SJSA1 (cell line): ENCODE measurements around the gene FIZ1. TPM values are rescaled to one million over a fixed set of nuclear protein-coding genes. Genes with fewer than 3 reads are reported as not detected.

Source experiments
- DNase-seq, 2 experiments: peaks; one replicate each; pipeline ENCODE4 v3.0.0-alpha.2; 2015 to 2020; ENCODE audit warnings: low spot score in 2 of 2, low read depth in 1 of 2
- H3K27ac ChIP-seq: fragments of 250-450 bp; sonication (Bioruptor Pico); 2 replicates; pipeline ENCODE4 v1.5.1; 2020; ENCODE audit warnings: mild to moderate bottlenecking, moderate library complexity
- H3K27me3 ChIP-seq: fragments of 250-450 bp; sonication (Bioruptor Pico); replicated peaks from 2 replicates; pipeline ENCODE4 v1.5.1; 2020; ENCODE audit warnings: mild to moderate bottlenecking, moderate library complexity
- H3K36me3 ChIP-seq: fragments of 250-450 bp; sonication (Bioruptor Pico); 2 replicates; pipeline ENCODE4 v1.5.1; 2020; ENCODE audit warnings: mild to moderate bottlenecking
- H3K4me1 ChIP-seq: fragments of 250-450 bp; sonication (Bioruptor Pico); replicated peaks from 2 replicates; pipeline ENCODE4 v1.6.1; 2021; ENCODE audit warnings: mild to moderate bottlenecking
- H3K4me3 ChIP-seq: fragments of 250-450 bp; sonication (Bioruptor Pico); 2 replicates; pipeline ENCODE4 v1.5.1; 2020; ENCODE audit warnings: mild to moderate bottlenecking
- H3K9me3 ChIP-seq: fragments of 250-450 bp; sonication (Bioruptor Pico); replicated peaks from 2 replicates; pipeline ENCODE4 v1.5.1; 2020; ENCODE audit warnings: mild to moderate bottlenecking
- total RNA-seq: library from RNA; depleted of rRNA; stranded (reverse); fragments of >200 nt; shearing (Covaris generic); gene quantifications from 2 replicates; pipeline ENCODE4 v1.2.3, GENCODE V29; 2014

The FIZ1 gene
- total RNA-seq, 1 experiment from 2014 or later, result 5.4 TPM

DNA sequence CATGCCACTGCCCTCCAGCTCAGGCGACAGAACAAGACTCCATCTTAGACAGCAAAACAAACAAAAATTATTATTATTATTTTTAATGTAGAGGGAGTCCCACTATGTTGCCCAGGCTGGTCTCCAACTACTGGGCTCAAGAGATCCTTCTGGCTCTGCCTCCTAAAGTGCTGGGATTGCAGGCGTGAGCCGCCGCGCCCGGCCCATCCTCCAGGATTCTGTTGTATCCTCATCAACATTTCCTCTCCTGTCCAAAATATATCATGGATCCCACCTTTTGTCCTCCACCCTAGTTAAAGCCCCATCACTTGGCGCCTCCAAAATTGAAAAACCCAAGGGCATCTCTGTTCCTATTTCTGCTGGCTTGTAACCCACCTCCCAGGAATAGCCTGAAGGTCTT, 23.8 kb upstream of the FIZ1 start:
- DNase-seq, result no peak

DNA sequence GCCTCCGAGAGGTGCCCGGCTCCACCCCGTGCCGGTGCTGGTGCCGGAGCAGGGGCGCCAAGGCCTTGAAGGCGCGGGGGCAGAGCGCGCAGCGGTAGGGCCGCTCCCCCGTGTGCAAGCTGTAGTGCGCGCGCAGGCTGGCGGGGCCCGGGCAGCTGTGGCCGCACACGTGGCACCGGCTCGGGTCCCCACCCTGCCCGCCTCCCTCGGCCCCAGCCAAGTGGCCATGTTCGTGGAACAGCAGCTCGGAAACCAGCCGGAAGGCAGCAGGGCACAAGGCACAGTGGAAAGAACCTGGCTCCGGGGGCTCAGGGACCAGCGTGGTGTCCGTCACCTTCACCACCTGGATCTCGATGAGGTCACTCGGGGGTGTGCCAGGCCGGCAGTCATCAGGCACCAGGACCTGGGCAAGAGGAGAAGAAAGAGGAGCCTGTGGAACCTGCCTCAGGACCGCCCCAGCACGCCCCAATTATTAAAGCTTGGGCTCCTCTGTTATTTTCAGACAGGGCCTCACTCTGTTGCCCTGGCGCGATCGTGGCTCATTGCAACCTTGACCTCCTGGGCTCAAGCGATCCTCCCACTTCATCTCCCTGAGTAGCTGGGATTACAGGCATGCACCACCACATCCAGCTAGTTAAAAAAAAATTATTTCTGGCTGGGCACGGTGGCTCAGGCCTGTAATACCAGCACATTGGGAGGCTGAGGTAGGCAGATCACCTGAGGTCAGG, 23.1 kb upstream of the FIZ1 start:
- H3K4me1 ChIP-seq, result 0 out of 2 replicates have a peak, but pooled peaks cover 9% of the 10 kb centered on the region

More for the DNA sequence above, 23.8 kb upstream of the FIZ1 start:
- Histone ChIP-seq H3K36me3 (peaks cover 20% of the 10 kb centered on the region), H3K9me3 (no peaks in the 10 kb centered on the region), H3K27ac (no peak overlapping the region), H3K4me1 (0 out of 2 replicates have a peak, but pooled peaks cover 9% of the 10 kb centered on the region), H3K4me3 (no peak overlapping the region), H3K27me3 (no peaks in the 10 kb centered on the region)

DNA sequence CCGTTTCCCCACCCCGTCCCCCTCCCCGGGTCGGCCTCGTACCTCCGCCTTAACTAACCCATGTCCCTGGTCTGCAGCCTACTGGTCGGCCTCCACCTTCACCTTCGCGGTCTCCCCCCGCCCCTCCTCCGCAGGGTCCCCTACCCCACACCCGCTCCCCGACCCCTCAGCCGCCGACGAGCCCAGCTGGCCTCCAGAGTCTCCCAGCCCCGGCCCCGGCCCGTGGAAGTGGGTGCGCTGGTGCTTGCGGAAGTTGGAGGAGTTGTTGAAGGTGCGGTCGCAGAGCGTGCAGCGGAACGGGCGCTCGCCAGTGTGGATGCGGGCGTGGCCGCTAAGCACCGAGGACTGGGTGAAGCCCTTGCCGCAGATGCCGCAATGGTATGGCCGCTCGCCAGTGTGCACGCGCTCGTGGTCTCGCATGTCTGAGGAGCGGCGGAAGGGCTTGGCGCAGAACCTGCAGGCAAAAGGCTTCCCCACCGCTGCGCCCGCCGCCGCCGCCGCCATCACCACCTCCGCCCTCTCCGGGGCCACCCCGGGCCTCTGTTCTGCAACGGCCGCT, 22.4 kb upstream of the FIZ1 start:
- Histone ChIP-seq H3K9me3 (no peaks in the 10 kb centered on the region), H3K4me3 (no peak overlapping the region), H3K4me1 (0 out of 2 replicates have a peak, but pooled peaks cover 9% of the 10 kb centered on the region), H3K27ac (no peak overlapping the region), H3K27me3 (no peaks in the 10 kb centered on the region), H3K36me3 (peaks cover 31% of the 10 kb centered on the region)
- DNase-seq, result no peak

More for the DNA sequence above, 23.1 kb upstream of the FIZ1 start:
- no peaks in the 10 kb centered on the region for H3K9me3 ChIP-seq
- H3K27me3 ChIP-seq, result no peaks in the 10 kb centered on the region
- no peak overlapping the region for H3K27ac ChIP-seq
- no peak for DNase-seq
- H3K36me3 ChIP-seq, result peaks cover 28% of the 10 kb centered on the region
- no peak overlapping the region for H3K4me3 ChIP-seq

DNA sequence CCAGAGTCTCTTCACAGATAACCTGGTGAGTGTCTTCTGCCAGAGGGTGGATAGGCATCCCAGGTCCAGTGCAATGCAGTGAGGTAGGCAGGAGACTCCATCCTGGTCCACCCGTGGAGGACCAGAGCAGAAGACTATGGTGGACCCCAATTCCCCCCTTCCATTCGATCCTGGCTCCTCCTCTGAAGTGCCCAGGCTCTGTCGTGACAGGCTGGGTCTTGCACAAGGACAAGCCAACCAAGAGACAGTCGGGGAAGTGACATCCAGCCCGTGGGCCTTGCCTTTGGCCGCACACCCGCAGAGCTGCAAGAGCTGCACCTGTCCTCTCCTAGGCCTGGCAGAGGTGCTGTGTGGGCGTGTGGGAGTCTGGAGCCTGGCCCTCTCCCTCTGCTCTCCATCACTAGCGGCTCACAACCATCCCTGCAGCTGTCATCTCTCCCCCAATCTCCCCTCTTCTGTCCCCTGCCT, 21.9 kb upstream of the FIZ1 start:
- Histone ChIP-seq H3K9me3 (no peaks in the 10 kb centered on the region), H3K36me3 (peaks cover 36% of the 10 kb centered on the region), H3K4me1 (0 out of 2 replicates have a peak, but pooled peaks cover 9% of the 10 kb centered on the region), H3K27ac (no peak overlapping the region), H3K27me3 (no peaks in the 10 kb centered on the region), H3K4me3 (no peak overlapping the region)
- no peak for DNase-seq

DNA sequence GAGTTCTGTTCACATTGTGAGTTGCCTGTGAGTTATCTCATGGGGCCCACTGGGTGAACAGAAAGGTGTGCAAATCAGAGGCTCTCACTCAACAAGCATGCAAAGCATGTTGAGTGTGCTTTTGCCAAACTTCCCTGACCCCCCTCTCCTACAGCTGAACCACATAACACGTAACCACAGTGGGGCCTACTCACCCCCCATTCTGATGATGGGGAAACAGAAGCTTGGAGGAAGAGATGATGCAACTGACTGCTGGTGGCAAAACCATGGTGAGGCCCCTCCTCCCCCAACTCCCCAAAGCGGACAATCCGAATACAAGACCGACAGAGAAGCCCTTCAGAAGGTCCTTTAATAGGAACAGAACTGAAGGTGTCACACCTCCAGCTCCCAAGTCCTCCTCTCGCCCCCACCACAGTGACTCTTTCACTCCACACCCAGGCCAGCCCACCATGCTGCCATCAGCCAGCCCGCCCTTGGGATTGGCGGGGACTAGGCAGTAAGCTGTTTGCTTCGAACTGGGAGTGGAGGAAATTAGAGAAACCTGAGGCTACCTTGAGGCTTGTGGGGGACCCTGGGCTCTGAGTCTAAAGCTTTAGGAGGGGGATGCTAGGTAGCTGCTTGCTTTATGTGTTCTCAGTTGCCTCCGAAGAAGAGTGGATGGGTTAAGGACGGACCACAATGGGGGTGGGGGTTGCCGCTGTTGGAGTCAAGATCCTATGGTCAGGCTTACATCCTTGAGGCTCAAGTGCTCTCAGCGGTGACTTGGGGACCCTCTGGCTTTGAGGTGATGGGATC, 21.3 kb upstream of the FIZ1 start:
- 0 out of 2 replicates have a peak, but pooled peaks cover 9% of the 10 kb centered on the region for H3K4me1 ChIP-seq
- DNase-seq, result no peak
- H3K27ac ChIP-seq, result no peak overlapping the region
- no peaks in the 10 kb centered on the region for H3K27me3 ChIP-seq
- H3K36me3 ChIP-seq, result peaks cover 42% of the 10 kb centered on the region
- H3K4me3 ChIP-seq, result no peak overlapping the region
- H3K9me3 ChIP-seq, result no peaks in the 10 kb centered on the region

DNA sequence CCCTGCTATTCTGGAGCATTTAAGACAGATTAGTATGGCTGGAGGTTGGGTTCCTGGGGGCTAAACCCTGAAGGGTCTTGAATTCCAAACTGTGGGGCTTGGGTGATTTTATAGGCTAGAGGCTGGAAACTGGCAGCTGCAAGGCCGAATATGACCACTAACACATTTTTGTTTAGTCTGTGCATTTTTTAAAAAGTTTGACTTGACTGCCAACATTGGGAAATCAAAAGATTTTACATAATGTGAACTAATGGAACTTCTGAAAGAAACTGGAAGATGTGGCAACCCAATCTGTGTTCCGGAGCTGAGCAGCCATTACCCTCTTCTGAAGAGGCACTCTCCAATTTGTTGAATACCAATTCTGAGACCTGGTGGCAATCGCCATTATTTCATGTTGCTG, 20.0 kb upstream of the FIZ1 start:
- Histone ChIP-seq H3K27ac (no peak overlapping the region), H3K27me3 (no peaks in the 10 kb centered on the region), H3K36me3 (peaks cover 51% of the 10 kb centered on the region), H3K4me3 (no peak overlapping the region), H3K9me3 (no peaks in the 10 kb centered on the region), H3K4me1 (0 out of 2 replicates have a peak, but pooled peaks cover 3% of the 10 kb centered on the region)
- DNase-seq, result no peak

DNA sequence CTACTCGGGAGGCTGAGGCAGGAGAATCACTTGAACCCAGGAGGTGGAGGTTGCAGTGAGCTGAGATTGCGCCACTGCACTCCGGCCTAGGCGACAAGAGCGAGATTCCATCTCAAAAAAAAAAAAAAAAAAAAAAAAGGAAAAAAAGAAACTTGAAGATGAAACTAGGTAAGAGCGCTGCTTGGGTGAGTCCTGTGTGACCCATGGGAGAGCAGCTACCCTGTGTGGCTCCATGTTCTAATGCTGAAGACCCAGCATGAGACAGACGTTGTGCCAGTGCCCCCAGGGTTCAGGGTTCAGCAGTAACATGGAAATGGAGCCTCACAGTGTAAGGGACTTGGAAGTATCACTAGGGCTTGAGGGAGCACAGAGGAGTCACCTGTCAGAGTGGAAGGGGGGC, 19.1 kb upstream of the FIZ1 start:
- no peaks in the 10 kb centered on the region for H3K4me1 ChIP-seq
- peaks cover 51% of the 10 kb centered on the region for H3K36me3 ChIP-seq
- H3K4me3 ChIP-seq, result no peak overlapping the region
- DNase-seq, result no peak
- H3K27ac ChIP-seq, result no peak overlapping the region
- no peaks in the 10 kb centered on the region for H3K27me3 ChIP-seq
- H3K9me3 ChIP-seq, result no peaks in the 10 kb centered on the region

DNA sequence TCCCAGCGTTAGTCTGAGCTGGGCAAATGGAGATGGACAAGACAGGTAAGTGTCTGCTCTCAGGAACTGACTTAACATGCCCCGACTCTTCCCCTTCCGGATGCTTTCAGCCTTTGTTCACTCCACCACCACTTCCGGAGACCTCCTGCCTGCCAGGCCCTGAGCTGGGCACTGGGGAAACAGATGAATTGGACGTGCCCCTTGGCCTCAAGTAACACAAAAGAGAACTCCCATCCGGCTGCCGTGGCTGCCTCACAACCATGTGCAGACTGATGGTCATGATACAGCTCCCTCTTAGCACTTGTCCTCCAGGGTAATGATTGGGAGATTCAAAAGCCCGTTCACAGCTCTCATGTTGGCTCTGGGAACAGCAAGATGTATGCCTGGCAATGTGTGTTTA, 18.1 kb upstream of the FIZ1 start:
- H3K36me3 ChIP-seq, result peaks cover 48% of the 10 kb centered on the region
- DNase-seq, result no peak
- H3K27ac ChIP-seq, result no peak overlapping the region
- H3K4me1 ChIP-seq, result no peaks in the 10 kb centered on the region
- no peaks in the 10 kb centered on the region for H3K9me3 ChIP-seq
- H3K27me3 ChIP-seq, result no peaks in the 10 kb centered on the region
- no peak overlapping the region for H3K4me3 ChIP-seq

DNA sequence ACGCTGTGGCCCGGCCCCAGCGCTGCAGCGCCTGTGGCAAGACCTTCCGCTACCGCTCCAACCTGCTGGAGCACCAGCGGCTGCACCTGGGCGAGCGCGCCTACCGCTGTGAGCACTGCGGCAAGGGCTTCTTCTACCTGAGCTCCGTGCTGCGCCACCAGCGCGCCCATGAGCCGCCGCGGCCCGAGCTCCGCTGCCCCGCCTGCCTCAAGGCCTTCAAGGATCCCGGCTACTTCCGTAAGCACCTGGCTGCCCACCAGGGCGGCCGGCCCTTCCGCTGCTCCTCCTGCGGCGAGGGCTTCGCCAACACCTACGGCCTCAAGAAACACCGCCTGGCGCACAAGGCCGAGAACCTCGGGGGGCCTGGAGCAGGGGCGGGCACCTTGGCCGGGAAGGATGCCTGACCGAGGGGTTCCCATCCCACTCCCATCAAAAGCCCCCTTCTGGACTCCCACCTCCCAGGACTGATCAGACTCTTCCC, 17.1 kb upstream of the FIZ1 start:
- no peak for DNase-seq
- Histone ChIP-seq H3K36me3 (peaks cover 41% of the 10 kb centered on the region), H3K27me3 (no peaks in the 10 kb centered on the region), H3K9me3 (no peaks in the 10 kb centered on the region), H3K27ac (no peak overlapping the region), H3K4me1 (no peaks in the 10 kb centered on the region), H3K4me3 (no peak overlapping the region)

DNA sequence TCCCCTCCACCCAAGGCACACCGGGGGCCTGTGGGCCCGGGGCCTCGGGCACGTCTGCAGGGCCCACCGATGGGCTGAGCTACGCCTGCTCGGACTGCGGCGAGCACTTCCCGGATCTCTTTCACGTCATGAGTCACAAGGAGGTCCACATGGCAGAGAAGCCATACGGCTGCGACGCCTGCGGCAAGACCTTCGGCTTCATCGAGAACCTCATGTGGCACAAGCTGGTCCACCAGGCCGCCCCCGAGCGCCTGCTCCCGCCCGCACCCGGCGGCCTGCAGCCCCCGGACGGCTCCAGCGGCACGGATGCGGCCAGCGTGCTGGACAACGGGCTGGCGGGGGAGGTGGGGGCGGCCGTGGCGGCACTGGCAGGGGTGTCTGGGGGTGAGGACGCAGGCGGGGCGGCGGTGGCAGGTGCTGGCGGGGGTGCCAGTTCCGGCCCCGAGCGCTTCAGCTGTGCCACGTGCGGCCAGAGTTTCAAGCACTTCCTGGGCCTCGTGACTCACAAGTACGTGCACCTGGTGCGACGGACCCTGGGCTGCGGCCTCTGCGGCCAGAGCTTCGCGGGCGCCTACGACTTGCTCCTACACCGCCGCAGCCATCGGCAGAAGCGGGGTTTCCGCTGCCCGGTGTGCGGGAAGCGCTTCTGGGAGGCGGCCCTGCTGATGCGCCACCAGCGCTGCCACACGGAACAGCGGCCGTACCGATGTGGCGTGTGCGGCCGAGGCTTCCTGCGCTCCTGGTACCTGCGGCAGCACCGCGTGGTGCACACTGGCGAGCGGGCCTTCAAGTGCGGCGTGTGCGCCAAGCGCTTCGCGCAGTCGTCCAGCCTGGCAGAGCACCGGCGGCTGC, 16.5 kb upstream of the FIZ1 start:
- no peaks in the 10 kb centered on the region for H3K9me3 ChIP-seq
- no peak for DNase-seq
- no peaks in the 10 kb centered on the region for H3K4me1 ChIP-seq
- H3K4me3 ChIP-seq, result no peak overlapping the region
- no peak overlapping the region for H3K27ac ChIP-seq
- peaks cover 40% of the 10 kb centered on the region for H3K36me3 ChIP-seq
- no peaks in the 10 kb centered on the region for H3K27me3 ChIP-seq

DNA sequence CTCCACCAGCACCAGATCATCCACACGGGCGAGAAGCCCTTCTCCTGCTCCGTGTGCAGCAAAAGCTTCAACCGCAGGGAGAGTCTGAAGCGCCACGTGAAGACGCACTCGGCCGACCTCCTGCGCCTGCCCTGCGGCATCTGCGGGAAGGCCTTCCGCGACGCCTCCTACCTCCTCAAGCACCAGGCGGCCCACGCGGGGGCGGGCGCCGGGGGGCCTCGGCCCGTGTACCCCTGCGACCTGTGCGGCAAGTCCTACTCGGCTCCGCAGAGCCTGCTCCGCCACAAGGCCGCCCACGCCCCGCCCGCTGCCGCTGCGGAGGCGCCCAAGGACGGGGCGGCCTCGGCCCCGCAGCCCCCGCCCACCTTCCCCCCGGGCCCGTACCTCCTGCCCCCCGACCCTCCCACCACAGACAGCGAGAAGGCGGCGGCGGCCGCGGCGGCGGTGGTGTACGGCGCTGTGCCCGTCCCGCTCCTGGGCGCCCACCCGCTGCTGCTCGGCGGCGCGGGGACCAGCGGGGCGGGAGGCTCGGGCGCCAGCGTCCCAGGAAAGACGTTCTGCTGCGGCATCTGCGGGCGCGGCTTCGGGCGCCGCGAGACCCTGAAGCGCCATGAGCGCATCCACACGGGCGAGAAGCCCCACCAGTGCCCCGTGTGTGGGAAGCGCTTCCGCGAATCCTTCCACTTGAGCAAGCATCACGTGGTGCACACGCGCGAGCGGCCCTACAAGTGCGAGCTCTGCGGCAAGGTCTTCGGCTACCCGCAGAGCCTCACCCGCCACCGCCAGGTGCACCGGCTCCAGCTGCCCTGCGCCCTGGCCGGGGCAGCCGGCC, 15.6 kb upstream of the FIZ1 start:
- H3K27ac ChIP-seq, result no peak overlapping the region
- no peak for DNase-seq
- H3K9me3 ChIP-seq, result no peaks in the 10 kb centered on the region
- no peaks in the 10 kb centered on the region for H3K27me3 ChIP-seq
- H3K4me1 ChIP-seq, result no peaks in the 10 kb centered on the region
- peaks cover 42% of the 10 kb centered on the region for H3K36me3 ChIP-seq
- H3K4me3 ChIP-seq, result no peak overlapping the region

DNA sequence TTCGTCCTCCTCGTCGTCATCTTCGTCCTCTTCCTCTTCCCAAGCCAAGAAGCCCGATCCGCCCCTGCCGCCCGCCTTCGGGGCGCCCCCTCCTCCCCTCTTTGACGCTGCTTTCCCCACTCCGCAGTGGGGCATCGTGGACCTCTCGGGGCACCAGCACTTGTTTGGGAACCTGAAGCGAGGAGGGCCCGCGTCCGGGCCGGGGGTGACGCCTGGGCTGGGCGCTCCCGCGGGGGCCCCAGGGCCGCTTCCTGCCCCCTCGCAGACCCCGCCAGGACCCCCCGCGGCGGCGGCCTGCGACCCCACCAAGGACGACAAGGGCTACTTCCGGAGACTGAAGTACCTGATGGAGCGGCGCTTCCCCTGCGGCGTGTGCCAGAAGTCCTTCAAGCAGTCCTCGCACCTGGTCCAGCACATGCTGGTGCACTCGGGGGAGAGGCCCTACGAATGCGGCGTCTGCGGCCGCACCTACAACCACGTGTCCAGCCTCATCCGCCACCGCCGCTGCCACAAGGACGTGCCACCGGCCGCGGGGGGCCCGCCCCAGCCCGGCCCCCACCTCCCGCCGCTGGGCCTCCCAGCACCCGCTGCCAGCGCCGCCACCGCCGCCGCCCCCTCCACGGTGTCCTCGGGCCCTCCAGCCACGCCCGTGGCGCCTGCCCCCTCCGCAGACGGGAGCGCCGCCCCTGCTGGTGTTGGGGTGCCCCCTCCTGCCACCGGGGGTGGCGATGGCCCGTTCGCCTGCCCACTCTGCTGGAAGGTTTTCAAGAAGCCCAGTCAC, 14.8 kb upstream of the FIZ1 start:
- no peak for DNase-seq
- H3K9me3 ChIP-seq, result no peaks in the 10 kb centered on the region

More for the DNA sequence above, 14.8 kb upstream of the FIZ1 start:
- no peaks in the 10 kb centered on the region for H3K4me1 ChIP-seq
- no peak overlapping the region for H3K4me3 ChIP-seq
- no peak overlapping the region for H3K27ac ChIP-seq
- peaks cover 50% of the 10 kb centered on the region for H3K36me3 ChIP-seq
- no peaks in the 10 kb centered on the region for H3K27me3 ChIP-seq
